Measurements from ENCODE around the gene EMILIN2. TPM values are rescaled to one million over a fixed set of nuclear protein-coding genes. Genes with fewer than 3 reads are reported as not detected.
A peak's percentile ranks its signal among the peaks of the same experiment; 100 is the strongest.
"Not testable (repeated sequence)": the region's sequence is repeated elsewhere in the genome, so short reads cannot be mapped to it uniquely, and the experiment has no call there.

The EMILIN2 gene
- total and polyA plus RNA-seq, 4 donors = 0.58 to 4.6 (median 1.8) TPM

- 85% methylated on average over 5 of the region's 5 CpGs for WGBS
- DNase-seq (ENCODE audit: low spot score) = no peak
- peak overlapping the region; percentile 29 to 46 for H3K27ac ChIP-seq (ENCODE audit: low read depth in 1 of 2, low read length in 2 of 2)
These were observed 19.7 kb upstream of the EMILIN2 start for GRCh38 chr18:2827061-2827460.

DNA sequence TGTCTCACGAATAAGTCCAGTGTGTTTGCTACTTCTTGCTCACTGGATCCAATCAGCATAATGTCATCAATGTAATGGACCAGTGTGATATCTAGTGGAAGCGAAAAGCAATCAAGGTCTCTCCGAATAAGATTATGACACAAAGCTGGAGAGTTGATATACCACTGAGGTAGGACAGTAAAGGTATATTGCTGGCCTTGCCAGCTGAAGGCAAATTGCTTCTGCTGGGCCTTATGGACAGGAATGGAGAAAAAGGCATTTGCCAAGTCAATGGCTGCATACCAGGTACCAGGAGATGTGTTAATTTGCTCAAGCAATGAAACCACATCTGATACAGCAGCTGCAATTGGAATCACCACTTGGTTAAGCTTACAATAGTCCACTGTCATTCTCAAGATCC, 10.7 kb upstream of the EMILIN2 start:
- not testable (repeated sequence) for H3K27me3 ChIP-seq (ENCODE audit: control insufficient read depth in 4 of 4, insufficient read depth in 4 of 4, low read length in 3 of 4); H3K4me1 ChIP-seq (ENCODE audit: control insufficient read depth in 4 of 4, insufficient read depth in 4 of 4, low read length in 3 of 4); H3K9ac ChIP-seq (ENCODE audit: low read depth in 1 of 2, low read length in 2 of 2); H3K27ac ChIP-seq (ENCODE audit: low read depth in 1 of 2, low read length in 2 of 2); DNase-seq (ENCODE audit: low spot score); H3K9me3 ChIP-seq (ENCODE audit: control insufficient read depth in 4 of 4, low read length in 3 of 4); H3K36me3 ChIP-seq (ENCODE audit: control insufficient read depth in 4 of 4, insufficient read depth in 3 of 4, low read depth in 1 of 4, low read length in 3 of 4); H3K4me3 ChIP-seq (ENCODE audit: low read depth in 1 of 3, low read length in 3 of 3)
- WGBS = 95% methylated on average over 3 of the region's 3 CpGs

More at GRCh38 chr18:2827061-2827460, 19.7 kb upstream of the EMILIN2 start:
- Histone ChIP-seq H3K9me3 (ENCODE audit: control insufficient read depth in 4 of 4, low read length in 3 of 4) (no peaks in the 10 kb centered on the region), H3K4me3 (ENCODE audit: low read depth in 1 of 3, low read length in 3 of 3) (no peak overlapping the region), H3K36me3 (ENCODE audit: control insufficient read depth in 4 of 4, insufficient read depth in 3 of 4, low read depth in 1 of 4, low read length in 3 of 4) (no peaks in the 10 kb centered on the region), H3K4me1 (ENCODE audit: control insufficient read depth in 4 of 4, insufficient read depth in 4 of 4, low read length in 3 of 4) (no peaks in the 10 kb centered on the region), H3K27me3 (ENCODE audit: control insufficient read depth in 4 of 4, insufficient read depth in 4 of 4, low read length in 3 of 4) (no peaks in the 10 kb centered on the region), H3K9ac (ENCODE audit: low read depth in 1 of 2, low read length in 2 of 2) (no peak overlapping the region)
- TF ChIP-seq RAD21 (IDR thresholded peaks at IDR 0.05) (no peak), NR2F2 (IDR thresholded peaks at IDR 0.05) (no peak), FOXA2 (IDR thresholded peaks at IDR 0.05) (no peak), TAF1 (conservative IDR thresholded peaks at IDR 0.05) (no peak), SP1 (IDR thresholded peaks at IDR 0.05) (no peak), GABPA (IDR thresholded peaks at IDR 0.05 in 1 of 2, conservative IDR thresholded peaks at IDR 0.05 in 1 of 2) (no peak), JUND (IDR thresholded peaks at IDR 0.05) (no peak), YY1 (IDR thresholded peaks at IDR 0.05) (no peak), RXRA (IDR thresholded peaks at IDR 0.05) (no peak), CTCF (IDR thresholded peaks at IDR 0.05; ENCODE audit: low read depth, low read length, missing input control) (no peak)
- TF ChIP-seq, protein P1, sequence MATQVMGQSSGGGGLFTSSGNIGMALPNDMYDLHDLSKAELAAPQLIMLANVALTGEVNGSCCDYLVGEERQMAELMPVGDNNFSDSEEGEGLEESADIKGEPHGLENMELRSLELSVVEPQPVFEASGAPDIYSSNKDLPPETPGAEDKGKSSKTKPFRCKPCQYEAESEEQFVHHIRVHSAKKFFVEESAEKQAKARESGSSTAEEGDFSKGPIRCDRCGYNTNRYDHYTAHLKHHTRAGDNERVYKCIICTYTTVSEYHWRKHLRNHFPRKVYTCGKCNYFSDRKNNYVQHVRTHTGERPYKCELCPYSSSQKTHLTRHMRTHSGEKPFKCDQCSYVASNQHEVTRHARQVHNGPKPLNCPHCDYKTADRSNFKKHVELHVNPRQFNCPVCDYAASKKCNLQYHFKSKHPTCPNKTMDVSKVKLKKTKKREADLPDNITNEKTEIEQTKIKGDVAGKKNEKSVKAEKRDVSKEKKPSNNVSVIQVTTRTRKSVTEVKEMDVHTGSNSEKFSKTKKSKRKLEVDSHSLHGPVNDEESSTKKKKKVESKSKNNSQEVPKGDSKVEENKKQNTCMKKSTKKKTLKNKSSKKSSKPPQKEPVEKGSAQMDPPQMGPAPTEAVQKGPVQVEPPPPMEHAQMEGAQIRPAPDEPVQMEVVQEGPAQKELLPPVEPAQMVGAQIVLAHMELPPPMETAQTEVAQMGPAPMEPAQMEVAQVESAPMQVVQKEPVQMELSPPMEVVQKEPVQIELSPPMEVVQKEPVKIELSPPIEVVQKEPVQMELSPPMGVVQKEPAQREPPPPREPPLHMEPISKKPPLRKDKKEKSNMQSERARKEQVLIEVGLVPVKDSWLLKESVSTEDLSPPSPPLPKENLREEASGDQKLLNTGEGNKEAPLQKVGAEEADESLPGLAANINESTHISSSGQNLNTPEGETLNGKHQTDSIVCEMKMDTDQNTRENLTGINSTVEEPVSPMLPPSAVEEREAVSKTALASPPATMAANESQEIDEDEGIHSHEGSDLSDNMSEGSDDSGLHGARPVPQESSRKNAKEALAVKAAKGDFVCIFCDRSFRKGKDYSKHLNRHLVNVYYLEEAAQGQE (IDR thresholded peaks at IDR 0.05) = no peak

DNA sequence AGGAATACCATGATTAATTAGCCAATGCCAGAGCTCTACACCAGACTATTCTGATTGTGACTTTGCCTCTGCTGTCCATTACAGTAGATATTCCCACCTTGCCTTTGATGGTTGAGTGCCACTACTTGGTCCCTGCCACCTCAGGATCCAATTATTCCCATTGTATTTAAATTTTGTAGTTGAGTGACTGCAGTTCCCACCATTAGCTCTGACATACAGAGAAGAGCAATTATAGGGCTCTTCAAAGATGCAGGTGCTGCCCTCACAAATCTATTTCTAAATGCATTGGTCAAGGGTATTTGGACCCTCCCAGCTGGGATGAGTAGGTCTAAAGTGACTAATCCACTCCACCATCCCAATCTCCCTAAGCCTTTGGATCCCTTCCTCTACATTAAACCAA, 9.5 kb upstream of the EMILIN2 start:
- H3K9me3 ChIP-seq (ENCODE audit: control insufficient read depth in 4 of 4, low read length in 3 of 4); H3K4me3 ChIP-seq (ENCODE audit: low read depth in 1 of 3, low read length in 3 of 3); H3K4me1 ChIP-seq (ENCODE audit: control insufficient read depth in 4 of 4, insufficient read depth in 4 of 4, low read length in 3 of 4); H3K27me3 ChIP-seq (ENCODE audit: control insufficient read depth in 4 of 4, insufficient read depth in 4 of 4, low read length in 3 of 4); H3K36me3 ChIP-seq (ENCODE audit: control insufficient read depth in 4 of 4, insufficient read depth in 3 of 4, low read depth in 1 of 4, low read length in 3 of 4); H3K9ac ChIP-seq (ENCODE audit: low read depth in 1 of 2, low read length in 2 of 2); DNase-seq (ENCODE audit: low spot score); H3K27ac ChIP-seq (ENCODE audit: low read depth in 1 of 2, low read length in 2 of 2): not testable (repeated sequence)
